T-cell (primary cell): Measurements from ENCODE around the gene DOCK8. TPM values are rescaled to one million over a fixed set of nuclear protein-coding genes. Genes with fewer than 3 reads are reported as not detected.

Experiments
- ATAC-seq, 4 experiments: fragments of 200-7000 bp in 3 of 4; fragments of 150-1000 bp in 1 of 4; cut with Tn5 transposase; replicated peaks in 1 of 4; 1 replicate in 3 of 4; 2 replicates in 1 of 4; pipeline ENCODE4 v1.10.0; 2021; ENCODE audit warnings: moderate library complexity in 3 of 4, mild to moderate bottlenecking in 2 of 4, moderate number of reproducible peaks in 1 of 4
- CTCF ChIA-PET, 2 donors: fragments of 300-600 bp; sonication (Branson Sonifier 250); formaldehyde crosslinking; loops; one replicate each; lab custom pipeline; 2022; ENCODE audit warnings: antibody characterized with exemption in 2 of 2; lab: Charles Lee
- POLR2A ChIA-PET, 2 donors: fragments of 300-600 bp; sonication (Branson Sonifier 250); formaldehyde crosslinking; loops; one replicate each; lab custom pipeline; 2022; ENCODE audit warnings: antibody characterized with exemption in 2 of 2; lab: Charles Lee
- DNase-seq, 35 experiments: peaks; one replicate each; pipeline versions ENCODE4 v3.0.0 to v3.0.0-alpha.2; 2013 to 2023
- H3K27ac ChIP-seq: one replicate; pipeline ENCODE4 v1.5.1; 2013; ENCODE audit warnings: low read length
- H3K27me3 ChIP-seq, 2 experiments: replicated peaks in 1 of 2; 1 replicate in 1 of 2; 2 replicates in 1 of 2; pipeline versions ENCODE4 v1.6.1 to v1.7.0; 2013; ENCODE audit warnings: low read length in 1 of 2, mixed read lengths in 1 of 2; ENCODE audit not compliant: control insufficient read depth in 2 of 2, insufficient read depth in 2 of 2; ENCODE audit errors: extremely low read depth in 1 of 2
- H3K36me3 ChIP-seq, 2 donors: 1 replicate in 1 of 2; 2 replicates in 1 of 2; pipeline versions ENCODE4 v1.6.1 to v1.7.0; 2013; ENCODE audit warnings: low read length in 1 of 2; ENCODE audit not compliant: control insufficient read depth in 2 of 2, insufficient read depth in 1 of 2; ENCODE audit errors: extremely low read depth in 1 of 2
- H3K4me1 ChIP-seq, 2 experiments: 1 replicate in 1 of 2; 2 replicates in 1 of 2; pipeline versions ENCODE4 v1.6.1 to v1.7.0; 2013; ENCODE audit warnings: low read length in 2 of 2, mixed read lengths in 1 of 2; ENCODE audit not compliant: insufficient read depth in 2 of 2, control insufficient read depth in 1 of 2; ENCODE audit errors: extremely low read depth in 1 of 2
- H3K4me3 ChIP-seq, 2 donors: 1 replicate in 1 of 2; 2 replicates in 1 of 2; pipeline versions ENCODE4 v1.5.1 to v1.7.0; 2013; ENCODE audit warnings: mild to moderate bottlenecking in 2 of 2, low read length in 1 of 2, moderate library complexity in 1 of 2; ENCODE audit not compliant: control insufficient read depth in 1 of 2; ENCODE audit errors: extremely low read depth in 1 of 2
- H3K9me3 ChIP-seq: 2 replicates; pipeline ENCODE4 v1.7.0; 2013
- H3K27ac Mint-ChIP-seq, 2 donors: one replicate each; pipeline ENCODE4 v1.8.0; 2020 to 2021; ENCODE audit warnings: mild to moderate bottlenecking in 2 of 2, mixed read lengths in 2 of 2
- H3K27me3 Mint-ChIP-seq, 2 donors: one replicate each; pipeline ENCODE4 v1.8.0; 2021 to 2022; ENCODE audit warnings: mixed read lengths in 2 of 2
- H3K36me3 Mint-ChIP-seq: one replicate; pipeline ENCODE4 v1.8.0; 2021; ENCODE audit warnings: mixed read lengths
- H3K4me1 Mint-ChIP-seq, 3 donors: one replicate each; pipeline ENCODE4 v1.8.0; 2020 to 2022; ENCODE audit warnings: mixed read lengths in 3 of 3, mild to moderate bottlenecking in 1 of 3
- H3K4me3 Mint-ChIP-seq, 3 donors: one replicate each; pipeline ENCODE4 v1.8.0; 2020 to 2022; ENCODE audit warnings: mild to moderate bottlenecking in 3 of 3, mixed read lengths in 3 of 3, moderate library complexity in 3 of 3
- H3K9me3 Mint-ChIP-seq, 3 donors: one replicate each; pipeline ENCODE4 v1.8.0; 2020 to 2022; ENCODE audit warnings: mixed read lengths in 3 of 3
- WGBS: methylation state at CpG from one replicate; pipeline ENCODE4 v1.1.5; 2013; ENCODE audit warnings: missing lambda C conversion rate; ENCODE audit not compliant: insufficient coverage; 5-methylcytosine and 5-hydroxymethylcytosine counted together
- total RNA-seq, 35 experiments: library from RNA in 6 of 35; stranded (reverse) in 6 of 35; fragments of 120-200 nt in 1 of 35; gene quantifications; one replicate each; pipeline versions ENCODE4 v1.2.1 to v1.2.4 and lab custom pipeline; 2013 to 2026

DOCK8 gene
- total RNA-seq, 5 donors from 2014 or later (not counting 1 experiment from before 2014, with no cell fraction given), result 173 to 231 (median 208) TPM

- CTCF ChIA-PET, result interaction anchor here in 1 of 2 donors (1.5 to 1.6 kb wide), 2 partner anchors 35 to 58 kb away, joined by 3 to 4 read pairs; no protein-coding TSS in a partner anchor
- H3K4me3 Mint-ChIP-seq, result peak overlapping the region; percentile 64 to 78 (median 70)
- H3K27me3 Mint-ChIP-seq, result peaks cover 0 to 9% of the 10 kb centered on the region in 2 donors
- peaks cover 2 to 19% of the 10 kb centered on the region in 2 experiments for H3K4me1 ChIP-seq
- 2% methylated on average over 85 of the region's 92 CpGs for WGBS
- H3K36me3 ChIP-seq, result no peaks in the 10 kb centered on the region
- H3K27ac ChIP-seq, result no peak overlapping the region
- no peaks in the 10 kb centered on the region for H3K9me3 Mint-ChIP-seq
- no peaks in the 10 kb centered on the region for H3K9me3 ChIP-seq
- peaks cover 2 to 25% of the 10 kb centered on the region in 2 experiments for H3K27me3 ChIP-seq
- H3K4me1 Mint-ChIP-seq, result peaks cover 12 to 50% (median 21%) of the 10 kb centered on the region in 3 donors
- H3K36me3 Mint-ChIP-seq, result peaks cover 9% of the 10 kb centered on the region
- peak overlapping the region in 1 of 2 donors; percentile 31 for H3K27ac Mint-ChIP-seq
- peak in 4 of 35 experiments; percentile 2 to 16 (median 4) for DNase-seq
- no peak for ATAC-seq
- POLR2A ChIA-PET, result no interaction called here
- peak overlapping the region; percentile 47 to 73 for H3K4me3 ChIP-seq
Measured at GRCh38 chr9:504921-505740, 290.5 kb downstream of the DOCK8 start.

GRCh38 chr9:505741-506059 is 291.0 kb downstream of the DOCK8 start:
- Mint-ChIP-seq H3K27me3 (peaks cover 0 to 7% of the 10 kb centered on the region in 2 donors), H3K4me3 (peak overlapping the region; percentile 64 to 78 (median 70)), H3K36me3 (peaks cover 9% of the 10 kb centered on the region), H3K9me3 (no peaks in the 10 kb centered on the region), H3K4me1 (peaks cover 12 to 50% (median 25%) of the 10 kb centered on the region in 3 donors), H3K27ac (no peak overlapping the region)
- no peak for ATAC-seq
- no CpG with 5 or more reads among the region's 5 CpGs for WGBS
- Histone ChIP-seq H3K36me3 (no peaks in the 10 kb centered on the region), H3K27me3 (peaks cover 2 to 25% of the 10 kb centered on the region in 2 experiments), H3K27ac (no peak overlapping the region), H3K4me3 (peak overlapping the region; percentile 47 to 63), H3K4me1 (peaks cover 2 to 19% of the 10 kb centered on the region in 2 experiments), H3K9me3 (no peaks in the 10 kb centered on the region)
- CTCF ChIA-PET, result no interaction called here
- no peak for DNase-seq
- POLR2A ChIA-PET, result no interaction called here

GRCh38 chr9:506281-506680 is 291.6 kb downstream of the DOCK8 start:
- DNase-seq (no peak), ATAC-seq (no peak)
- Histone ChIP-seq H3K4me3 (no peak overlapping the region), H3K4me1 (peaks cover 2 to 19% of the 10 kb centered on the region in 2 experiments), H3K36me3 (no peaks in the 10 kb centered on the region), H3K27me3 (peaks cover 1 to 25% of the 10 kb centered on the region in 2 experiments), H3K27ac (no peak overlapping the region), H3K9me3 (no peaks in the 10 kb centered on the region)
- H3K4me1 Mint-ChIP-seq, result peaks cover 12 to 53% (median 31%) of the 10 kb centered on the region in 3 donors
- POLR2A ChIA-PET, result no interaction called here
- no CpG with 5 or more reads among the region's 7 CpGs for WGBS
- H3K27ac Mint-ChIP-seq, result peak overlapping the region in 1 of 2 donors; percentile 56
- CTCF ChIA-PET, result no interaction called here
- H3K9me3 Mint-ChIP-seq, result no peaks in the 10 kb centered on the region
- peaks cover 0 to 7% of the 10 kb centered on the region in 2 donors for H3K27me3 Mint-ChIP-seq
- peaks cover 9% of the 10 kb centered on the region for H3K36me3 Mint-ChIP-seq
- peak overlapping the region; percentile 4 to 78 (median 70) for H3K4me3 Mint-ChIP-seq

GRCh38 chr9:511861-512260 is 297.2 kb downstream of the DOCK8 start:
- no peak for DNase-seq
- WGBS, result 100% methylated on average over 1 of the region's 1 CpG
- Mint-ChIP-seq H3K36me3 (peaks cover 13% of the 10 kb centered on the region), H3K27me3 (no peaks in the 10 kb centered on the region), H3K9me3 (peaks cover 0 to 5% (median 4%) of the 10 kb centered on the region in 3 donors), H3K4me3 (no peak overlapping the region), H3K27ac (peak overlapping the region in 1 of 2 donors; percentile 83), H3K4me1 (peaks cover 19 to 65% (median 40%) of the 10 kb centered on the region in 3 donors)
- Histone ChIP-seq H3K27ac (no peak overlapping the region), H3K27me3 (peaks cover 0 to 3% of the 10 kb centered on the region in 2 experiments), H3K9me3 (no peaks in the 10 kb centered on the region), H3K36me3 (no peaks in the 10 kb centered on the region), H3K4me3 (no peak overlapping the region), H3K4me1 (peaks cover 4 to 11% of the 10 kb centered on the region in 2 experiments)
- CTCF ChIA-PET, result no interaction called here
- ATAC-seq, result no peak
- POLR2A ChIA-PET, result interaction anchor here in 1 of 2 donors (0.5 kb wide), 1 partner anchor 100 kb away, joined by 4 read pairs; no protein-coding TSS in a partner anchor

GRCh38 chr9:512555-513272 is 298.0 kb downstream of the DOCK8 start:
- peak overlapping the region; percentile 16 to 83 for H3K27ac Mint-ChIP-seq
- DNase-seq, result no peak
- WGBS, result 83% methylated on average over 1 of the region's 3 CpGs
- no peak overlapping the region for H3K4me3 Mint-ChIP-seq
- H3K9me3 Mint-ChIP-seq, result peaks cover 0 to 5% (median 4%) of the 10 kb centered on the region in 3 donors
- no peaks in the 10 kb centered on the region for H3K27me3 Mint-ChIP-seq
- peaks cover 13% of the 10 kb centered on the region for H3K36me3 Mint-ChIP-seq
- Histone ChIP-seq H3K9me3 (no peaks in the 10 kb centered on the region), H3K4me1 (peaks cover 4 to 13% of the 10 kb centered on the region in 2 experiments), H3K36me3 (no peaks in the 10 kb centered on the region), H3K4me3 (no peak overlapping the region), H3K27ac (no peak overlapping the region), H3K27me3 (peaks cover 0 to 2% of the 10 kb centered on the region in 2 experiments)
- ChIA-PET CTCF (no interaction called here), POLR2A (no interaction called here)
- no peak for ATAC-seq
- peaks cover 19 to 72% (median 42%) of the 10 kb centered on the region in 3 donors for H3K4me1 Mint-ChIP-seq
